ENCODE measurements around the gene GBX2.

- TF ChIP-seq, protein P1, sequence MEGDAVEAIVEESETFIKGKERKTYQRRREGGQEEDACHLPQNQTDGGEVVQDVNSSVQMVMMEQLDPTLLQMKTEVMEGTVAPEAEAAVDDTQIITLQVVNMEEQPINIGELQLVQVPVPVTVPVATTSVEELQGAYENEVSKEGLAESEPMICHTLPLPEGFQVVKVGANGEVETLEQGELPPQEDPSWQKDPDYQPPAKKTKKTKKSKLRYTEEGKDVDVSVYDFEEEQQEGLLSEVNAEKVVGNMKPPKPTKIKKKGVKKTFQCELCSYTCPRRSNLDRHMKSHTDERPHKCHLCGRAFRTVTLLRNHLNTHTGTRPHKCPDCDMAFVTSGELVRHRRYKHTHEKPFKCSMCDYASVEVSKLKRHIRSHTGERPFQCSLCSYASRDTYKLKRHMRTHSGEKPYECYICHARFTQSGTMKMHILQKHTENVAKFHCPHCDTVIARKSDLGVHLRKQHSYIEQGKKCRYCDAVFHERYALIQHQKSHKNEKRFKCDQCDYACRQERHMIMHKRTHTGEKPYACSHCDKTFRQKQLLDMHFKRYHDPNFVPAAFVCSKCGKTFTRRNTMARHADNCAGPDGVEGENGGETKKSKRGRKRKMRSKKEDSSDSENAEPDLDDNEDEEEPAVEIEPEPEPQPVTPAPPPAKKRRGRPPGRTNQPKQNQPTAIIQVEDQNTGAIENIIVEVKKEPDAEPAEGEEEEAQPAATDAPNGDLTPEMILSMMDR (IDR thresholded peaks at IDR 0.05), result no peak
- no peak for TF ChIP-seq POLR2A (IDR thresholded peaks at IDR 0.05)
Measured at GRCh38 chr2:236168110-236169080, at the start of gene GBX2.
